NOMO-1 treated with dmso at 0.1 percent for 144 hours (cell line): ENCODE data around the gene DAG1.

Source experiments
- DNase-seq: peaks from one replicate; lab custom pipeline; 2025; ENCODE audit not compliant: unreplicated experiment; lab: John Stamatoyannopoulos, UW

DAG1 gene

GRCh38 chr3:49469936-49470713 is at the start of gene DAG1:
Gene DAG1 (plus strand): TSS chr3:49470267. CDS start chr3:49510535, 40,268 bp downstream.
- peak; percentile 91 for DNase-seq

- no peak for DNase-seq
Observed at GRCh38 chr3:49421890-49422378, 48.1 kb upstream of the DAG1 start.

- no peak for DNase-seq
Observed at GRCh38 chr3:49422379-49423248, 47.5 kb upstream of the DAG1 start, which contains the start of gene AMT. Gene AMT (minus strand): TSS chr3:49422473. CDS start chr3:49422450, 23 bp downstream.

- no peak for DNase-seq
Observed at GRCh38 chr3:49424816-49425215, 45.3 kb upstream of the DAG1 start.

GRCh38 chr3:49427586-49427985 is 42.5 kb upstream of the DAG1 start:
- DNase-seq: no peak

- no peak for DNase-seq
Observed at GRCh38 chr3:49428752-49429080, 41.4 kb upstream of the DAG1 start.

- DNase-seq: no peak
Observed at GRCh38 chr3:49434731-49435130, 35.3 kb upstream of the DAG1 start.

GRCh38 chr3:49445391-49445790 is 24.7 kb upstream of the DAG1 start:
- DNase-seq: no peak

GRCh38 chr3:49453621-49454020 is 16.4 kb upstream of the DAG1 start:
- no peak for DNase-seq

- DNase-seq: no peak
Observed at GRCh38 chr3:49454458-49454857, 15.6 kb upstream of the DAG1 start.

- DNase-seq: no peak
Observed at GRCh38 chr3:49454898-49455681, 15.0 kb upstream of the DAG1 start.

- no peak for DNase-seq
Observed at GRCh38 chr3:49456466-49456865, 13.6 kb upstream of the DAG1 start.

GRCh38 chr3:49460188-49460890 is 9.7 kb upstream of the DAG1 start:
- no peak for DNase-seq

GRCh38 chr3:49460956-49461355 is 9.1 kb upstream of the DAG1 start:
- DNase-seq: no peak

GRCh38 chr3:49461443-49462171 is 8.5 kb upstream of the DAG1 start:
- DNase-seq: no peak

- DNase-seq: no peak
Observed at GRCh38 chr3:49462222-49462621, 7.8 kb upstream of the DAG1 start.

- DNase-seq: no peak
Observed at GRCh38 chr3:49465270-49466034, 4.6 kb upstream of the DAG1 start.

GRCh38 chr3:49466085-49466484 is 4.0 kb upstream of the DAG1 start:
- no peak for DNase-seq
